Measurements from ENCODE around the gene AMOT.

Gene AMOT

GRCh38 chrX:112731793-112732192 lies 108.8 kb downstream of the AMOT start:
- no peak for DNase-seq
